GM21737 (cell line): ENCODE data around the gene TCOF1.

Source experiments
- ATAC-seq: cut with Tn5 transposase; IDR thresholded peaks from one replicate; pipeline ENCODE4 v1.9.1; 2021; ENCODE audit warnings: mild to moderate bottlenecking, moderate library complexity; ENCODE audit not compliant: unreplicated experiment

The TCOF1 gene

GRCh38 chr5:150357326-150358260 is at the start of gene TCOF1:
Gene TCOF1 (plus strand): TSS chr5:150357697. CDS start chr5:150357747, 50 bp downstream.
- peak; percentile 92 for ATAC-seq

GRCh38 chr5:150309101-150309885 is 48.2 kb upstream of the TCOF1 start:
- ATAC-seq, result no peak

- ATAC-seq, result no peak
These were observed 47.6 kb upstream of the TCOF1 start for GRCh38 chr5:150309886-150310239.

- no peak for ATAC-seq
These were observed 47.3 kb upstream of the TCOF1 start for GRCh38 chr5:150310246-150310645.

GRCh38 chr5:150311015-150311692 is 46.3 kb upstream of the TCOF1 start:
- no peak for ATAC-seq

GRCh38 chr5:150312518-150312917 is 45.0 kb upstream of the TCOF1 start:
- no peak for ATAC-seq

GRCh38 chr5:150313501-150313900 is 44.0 kb upstream of the TCOF1 start:
- no peak for ATAC-seq

- no peak for ATAC-seq
These were observed 43.4 kb upstream of the TCOF1 start for GRCh38 chr5:150313921-150314716.

- ATAC-seq, result no peak
These were observed 42.3 kb upstream of the TCOF1 start for GRCh38 chr5:150315245-150315644.

GRCh38 chr5:150316320-150316719 is 41.2 kb upstream of the TCOF1 start:
- no peak for ATAC-seq

- no peak for ATAC-seq
These were observed 40.2 kb upstream of the TCOF1 start for GRCh38 chr5:150317048-150318003.

- ATAC-seq, result no peak
These were observed 38.6 kb upstream of the TCOF1 start for GRCh38 chr5:150318613-150319483.

GRCh38 chr5:150319484-150319790 is 38.1 kb upstream of the TCOF1 start:
- no peak for ATAC-seq

GRCh38 chr5:150320044-150320613 is 37.4 kb upstream of the TCOF1 start:
- ATAC-seq, result no peak

- no peak for ATAC-seq
These were observed 36.3 kb upstream of the TCOF1 start for GRCh38 chr5:150321211-150321610.

- ATAC-seq, result no peak
These were observed 35.7 kb upstream of the TCOF1 start for GRCh38 chr5:150321784-150322183.

- no peak for ATAC-seq
These were observed 35.3 kb upstream of the TCOF1 start for GRCh38 chr5:150322202-150322601.

GRCh38 chr5:150323092-150323491 is 34.4 kb upstream of the TCOF1 start:
- ATAC-seq, result no peak
